DMS153 (cell line): ENCODE results near the gene RNASE8.
"Not testable (repeated sequence)": the region's sequence is repeated elsewhere in the genome, so short reads cannot be mapped to it uniquely, and the experiment has no call there.

ENCODE experiments used
- DNase-seq: peaks from one replicate; lab custom pipeline; 2025; lab: John Stamatoyannopoulos, UW

The RNASE8 gene

DNA sequence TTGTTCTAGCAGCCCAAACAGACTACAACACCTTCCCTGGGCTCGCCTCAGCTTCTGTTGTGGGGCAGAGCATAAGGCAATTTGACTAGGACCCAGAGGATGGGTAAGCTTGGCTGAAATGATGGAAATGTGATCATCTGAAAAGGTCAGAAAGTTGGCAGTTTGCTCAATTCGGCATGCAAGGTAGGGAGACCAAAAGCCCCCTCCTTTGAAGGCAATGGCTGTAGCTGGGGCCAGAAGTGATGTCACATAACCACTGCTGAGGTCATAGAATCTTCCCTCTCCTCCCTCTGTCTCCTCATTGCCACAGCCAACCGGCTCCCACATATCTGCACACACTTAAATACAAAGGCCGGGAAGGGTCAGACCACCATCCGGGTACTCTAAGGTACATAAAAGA lies 27.7 kb upstream of the RNASE8 start, which contains the start of gene TPPP2:
Gene TPPP2, plus strand, starts transcription at position 301 of the 400 bp plus-strand sequence. CDS start 365 bp downstream, outside the sequence.
- DNase-seq: no peak

DNA sequence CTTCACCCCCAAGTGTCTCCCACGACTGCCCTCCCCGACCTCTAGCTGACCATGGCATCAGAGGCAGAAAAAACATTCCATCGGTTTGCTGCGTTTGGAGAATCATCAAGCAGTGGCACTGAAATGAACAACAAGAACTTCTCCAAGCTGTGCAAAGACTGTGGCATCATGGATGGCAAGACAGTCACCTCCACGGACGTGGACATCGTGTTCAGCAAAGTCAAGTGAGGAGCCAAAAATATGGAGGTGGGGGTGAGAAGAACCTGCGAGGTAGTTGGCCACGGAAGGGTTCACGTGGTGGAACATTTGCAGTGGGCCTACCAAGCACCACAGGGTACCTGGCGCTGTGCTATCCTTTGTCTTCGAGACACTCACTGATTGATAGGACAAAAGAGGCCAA lies 27.1 kb upstream of the RNASE8 start:
- DNase-seq: no peak

DNA sequence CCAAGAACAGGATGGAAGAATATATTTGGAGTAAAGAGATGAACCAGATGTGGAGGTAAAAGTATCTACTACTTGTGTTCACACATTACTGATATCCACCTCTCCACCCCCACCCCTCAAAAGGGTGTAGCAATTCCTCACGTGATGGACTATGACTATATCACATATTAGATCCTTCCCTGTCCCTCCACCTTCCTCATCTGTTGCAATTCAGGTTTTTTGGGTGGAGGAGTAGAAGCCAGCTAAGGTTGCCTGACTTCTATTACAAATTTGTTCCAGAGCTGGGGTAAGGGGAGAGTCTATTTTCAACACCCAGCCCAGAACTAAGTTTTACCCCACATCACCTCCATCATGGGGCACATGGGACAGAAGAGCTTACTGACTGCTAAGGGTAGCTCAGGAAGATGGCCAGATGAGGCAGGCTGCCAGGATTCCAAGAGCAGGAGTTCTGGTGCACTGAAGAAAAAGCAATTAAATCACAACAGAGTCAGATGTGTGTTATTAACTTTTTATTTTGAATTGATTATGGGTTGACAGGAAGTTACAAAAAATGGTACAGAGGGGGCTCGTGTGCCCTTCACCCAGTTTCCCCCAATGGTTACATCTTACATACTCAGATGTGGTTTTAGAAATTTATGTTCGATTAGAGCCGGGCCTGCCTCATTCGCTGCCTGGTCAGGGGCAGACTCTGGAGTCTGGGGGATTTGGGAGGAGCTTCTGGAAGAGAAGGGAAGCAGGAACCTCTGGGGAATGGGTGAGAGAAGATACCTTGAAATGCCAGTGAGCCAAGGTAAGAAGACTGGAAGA lies 25.1 kb upstream of the RNASE8 start:
- DNase-seq: no peak

DNA sequence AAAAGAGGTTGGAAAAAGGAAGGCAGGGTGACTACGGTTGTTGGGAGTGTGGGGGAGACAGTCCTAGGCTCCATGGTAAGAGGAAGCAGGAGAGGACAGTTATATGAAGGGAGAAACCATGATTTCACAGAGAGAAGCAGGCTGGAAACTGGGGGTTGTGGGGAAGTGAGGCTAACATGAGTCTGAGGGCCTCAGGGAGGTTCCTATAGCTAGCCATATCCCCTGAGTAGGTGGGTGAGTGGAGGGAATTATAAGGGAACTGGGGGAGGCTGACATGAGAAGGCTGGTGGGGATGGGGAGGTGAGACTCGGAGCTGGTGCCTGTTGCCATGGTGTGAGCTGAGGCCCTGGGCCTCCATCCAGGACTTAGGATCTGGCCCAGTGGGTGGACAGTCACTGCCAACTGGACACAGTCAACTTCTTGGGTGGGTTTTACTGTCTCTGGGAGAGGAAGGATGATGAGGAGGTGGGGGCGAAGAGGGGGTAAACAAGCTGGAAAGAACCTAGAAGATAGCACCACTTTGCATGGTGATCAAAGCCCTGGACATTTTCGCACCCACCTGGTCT lies 24.4 kb upstream of the RNASE8 start:
- no peak for DNase-seq

DNA sequence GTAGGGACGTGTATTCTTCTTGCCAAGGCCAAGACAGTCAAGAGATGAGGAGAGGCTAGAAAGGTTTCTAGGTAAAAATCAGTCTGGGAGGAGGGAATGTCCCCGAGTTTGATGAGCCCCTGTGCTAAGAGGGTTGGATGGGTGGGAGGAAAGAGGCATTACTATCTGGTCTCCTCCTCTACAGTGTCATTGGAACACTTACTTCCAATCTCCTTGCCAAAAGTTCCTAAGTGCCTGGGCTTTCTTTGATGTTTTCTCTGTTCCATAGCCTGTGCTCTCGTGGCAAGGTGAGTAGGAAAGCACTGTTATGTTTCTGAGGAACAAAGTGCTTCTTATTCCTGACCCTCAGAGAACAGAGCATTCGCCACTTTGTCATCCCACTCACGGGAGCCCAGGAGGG lies 22.9 kb upstream of the RNASE8 start, which contains the start of gene RNASE13:
Gene RNASE13, minus strand, starts transcription at position 101 of the 400 bp plus-strand sequence. CDS start 519 bp downstream, outside the sequence.
- DNase-seq: no peak

DNA sequence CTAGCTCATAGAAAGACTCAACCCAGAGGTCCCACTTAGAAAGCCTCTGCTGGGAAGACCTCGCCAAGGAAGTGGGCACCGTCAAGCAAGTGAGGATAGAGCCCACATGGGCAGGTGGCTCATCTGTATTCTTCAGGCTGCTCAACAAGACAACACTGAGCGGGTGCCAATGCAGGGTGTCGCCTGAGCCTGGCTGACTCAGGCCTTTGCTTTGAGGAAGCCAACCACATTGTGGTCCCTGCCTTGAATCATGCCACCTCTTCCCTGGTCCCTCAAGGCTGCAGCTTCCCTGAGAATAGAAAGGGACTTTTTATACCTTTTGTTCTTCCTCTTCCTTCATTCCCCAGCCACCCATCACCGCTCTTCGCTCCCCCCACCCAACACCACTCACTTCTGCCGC lies 20.9 kb upstream of the RNASE8 start:
- no peak for DNase-seq

DNA sequence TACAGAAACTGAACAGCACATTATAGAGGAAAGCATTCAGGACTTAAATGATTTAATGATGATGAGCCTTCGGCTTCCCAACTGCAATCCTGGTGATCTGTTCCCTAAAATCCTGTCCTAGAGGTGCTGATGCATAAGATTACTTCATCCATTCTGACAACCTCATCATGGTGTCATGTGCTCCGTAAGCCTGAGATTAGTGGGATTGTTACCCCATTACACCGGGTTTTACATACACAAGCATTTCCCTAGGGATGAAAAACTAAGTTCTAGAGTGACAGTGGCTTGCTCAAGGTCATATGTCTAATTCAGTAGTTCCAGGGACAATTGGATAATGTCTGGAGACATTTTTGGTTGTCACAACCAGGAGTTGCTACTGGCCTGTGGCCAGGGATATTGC lies 20.5 kb upstream of the RNASE8 start:
- no peak for DNase-seq

DNA sequence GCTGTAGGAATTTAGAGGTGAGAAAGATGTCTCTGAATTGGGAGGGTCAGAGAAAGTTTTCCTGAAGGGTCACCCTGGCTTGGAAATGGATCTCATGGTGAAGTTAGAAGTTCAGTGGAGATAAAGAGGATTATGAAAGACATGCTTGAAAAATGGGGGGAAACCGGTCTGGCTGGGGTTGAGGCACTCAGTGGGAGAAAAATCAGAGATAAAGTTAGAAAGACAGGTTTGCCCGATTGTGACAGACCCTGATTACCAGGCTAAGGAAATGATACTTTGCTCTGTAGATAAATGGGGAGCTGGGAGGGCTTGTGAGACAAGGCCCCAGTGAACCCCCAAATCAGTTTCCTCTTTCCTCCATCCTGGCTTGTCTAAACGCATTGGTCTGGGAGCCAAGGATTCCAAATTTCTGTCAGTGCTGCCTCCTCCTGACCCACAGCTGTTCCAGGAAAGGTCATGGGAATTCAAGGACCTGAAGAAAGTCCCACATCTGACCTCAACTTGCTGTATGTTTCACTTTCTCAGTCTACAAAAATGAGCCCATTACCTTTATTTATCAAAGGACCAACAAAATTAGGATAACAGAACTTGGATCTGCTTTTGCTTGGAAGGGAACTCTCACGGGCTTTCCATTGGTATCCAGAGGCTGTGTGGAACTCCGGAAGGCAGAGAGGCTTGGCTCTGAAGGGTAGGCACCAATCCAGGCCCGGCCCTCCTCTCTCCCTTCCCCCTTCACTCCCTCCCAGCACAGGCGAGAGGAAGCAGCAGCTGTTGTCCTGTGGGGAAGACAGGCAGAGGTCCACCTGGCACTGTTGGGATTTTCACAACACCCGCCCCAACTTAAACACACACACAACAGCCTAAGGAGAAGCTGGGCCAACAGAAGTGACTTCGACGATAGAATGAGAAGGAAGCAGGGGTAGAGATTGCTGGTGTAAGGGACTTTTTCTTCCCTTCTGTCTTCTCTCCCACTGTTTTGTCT lies 18.9 kb upstream of the RNASE8 start:
- peak; percentile 36 for DNase-seq

DNA sequence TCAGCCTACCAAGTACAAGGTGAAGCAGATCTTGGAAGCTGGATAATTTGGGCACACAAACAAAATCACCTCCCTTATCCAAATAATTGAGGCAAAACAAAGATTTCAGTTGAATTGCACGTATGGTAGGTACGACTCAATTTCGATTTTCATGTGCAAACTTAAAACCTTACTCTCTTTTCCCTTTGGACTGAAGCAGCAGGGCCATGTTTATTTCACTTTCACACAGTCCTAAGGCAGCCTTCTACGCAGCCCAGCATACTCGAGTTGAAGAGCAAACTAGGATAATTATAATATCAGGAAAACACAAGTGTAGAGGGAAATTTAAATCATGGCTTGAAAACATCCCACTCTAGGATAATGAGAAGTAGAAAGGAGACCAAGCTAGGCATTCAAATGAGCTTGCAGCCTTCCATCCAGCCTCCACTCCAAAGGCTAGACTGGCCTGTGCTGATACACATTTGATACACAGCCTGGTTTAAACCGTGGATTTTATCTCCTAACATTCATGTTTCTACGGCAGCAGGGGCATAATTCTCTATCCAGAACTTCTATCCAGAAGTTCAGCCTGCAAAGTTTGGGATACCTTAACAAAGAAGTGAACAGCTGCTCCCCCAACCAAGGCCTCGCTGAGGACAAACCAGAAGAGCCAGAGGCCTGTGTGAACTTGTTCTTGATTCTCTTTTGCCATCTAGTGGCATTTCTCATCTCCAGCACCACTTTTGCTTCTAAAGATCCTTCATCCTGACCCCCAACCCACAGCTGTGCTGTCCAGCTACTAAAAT lies 17.8 kb upstream of the RNASE8 start:
- DNase-seq: peak; percentile 55

DNA sequence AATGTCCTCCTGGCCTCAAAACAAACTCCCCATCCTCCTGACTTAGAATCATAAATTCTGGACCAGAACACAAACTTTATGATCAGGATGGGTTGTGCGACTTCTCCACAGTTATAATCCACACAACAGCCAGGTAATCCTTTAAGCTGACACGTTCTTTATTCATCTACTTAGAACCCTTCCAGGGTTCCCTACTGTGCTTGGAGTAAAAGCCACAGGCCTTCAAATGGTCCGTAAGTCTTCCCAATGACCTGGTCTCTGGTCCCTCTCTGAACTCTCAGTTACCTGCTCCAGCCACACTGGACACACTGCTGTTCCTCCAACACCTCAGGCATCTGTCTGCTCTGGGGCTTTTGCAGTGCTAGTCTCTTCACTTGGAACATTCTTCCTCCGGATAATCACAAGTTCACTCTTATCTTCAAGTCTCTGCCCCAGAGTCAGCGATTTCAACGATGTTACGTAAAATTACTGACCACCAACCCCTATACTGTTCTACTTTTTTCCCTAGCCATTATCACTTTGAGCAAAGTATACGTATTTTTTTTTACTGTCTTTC lies 17.2 kb upstream of the RNASE8 start:
- no peak for DNase-seq

DNA sequence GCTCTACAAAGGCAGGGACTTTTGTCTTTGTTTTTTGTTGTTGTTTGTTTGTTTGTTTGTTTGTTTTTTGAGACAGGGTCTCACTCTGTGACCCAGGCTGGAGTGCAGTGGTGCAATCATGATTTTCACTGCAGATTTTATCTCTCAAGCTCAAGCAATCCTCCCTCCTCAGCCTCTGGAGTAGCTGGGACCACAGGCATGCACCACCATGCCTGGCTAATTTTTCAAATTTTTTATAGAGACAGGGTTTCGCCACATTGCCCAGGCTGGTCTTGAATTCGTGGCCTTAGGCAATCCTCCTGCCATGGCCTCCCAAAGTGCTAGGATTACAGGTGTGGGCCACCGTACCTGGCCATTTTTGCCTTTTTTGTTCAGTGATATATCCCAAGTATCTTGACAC lies 16.7 kb upstream of the RNASE8 start:
- DNase-seq: not testable (repeated sequence)

DNA sequence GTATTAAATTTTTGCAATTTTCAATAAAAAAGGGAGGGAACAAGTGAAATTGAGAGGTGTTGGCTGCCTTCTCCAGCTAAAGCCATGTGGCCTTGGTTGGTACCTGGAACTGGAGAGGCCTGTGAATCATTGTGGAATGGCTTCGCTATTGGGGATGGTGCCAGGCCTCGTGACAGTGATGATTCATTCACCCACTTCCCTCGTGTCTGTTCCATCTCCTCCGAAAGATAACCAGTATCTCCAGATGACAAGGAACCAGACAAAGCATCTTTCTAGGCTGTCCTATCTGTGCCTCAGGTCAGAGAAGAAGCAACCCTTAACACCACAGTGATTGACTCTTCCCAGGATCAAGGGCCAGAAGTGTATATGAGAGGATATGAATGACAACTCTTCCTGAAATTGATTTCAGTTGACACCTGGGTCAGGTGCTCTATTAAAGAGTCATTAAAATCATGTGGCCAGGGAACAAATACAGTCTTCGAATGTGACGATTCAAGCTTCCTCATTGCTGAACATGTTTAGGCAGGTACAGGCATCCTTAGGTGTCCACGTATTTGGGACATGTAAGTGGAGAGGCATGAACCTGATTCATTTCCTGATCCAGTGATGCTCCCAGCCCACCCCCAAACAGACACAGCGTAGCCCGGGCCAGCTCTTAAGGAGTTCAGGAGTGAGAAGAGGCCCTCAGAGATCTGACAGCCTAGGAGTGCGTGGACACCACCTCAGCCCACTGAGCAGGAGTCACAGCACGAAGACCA lies 15.8 kb upstream of the RNASE8 start, which contains the start of gene RNASE7:
Gene RNASE7, plus strand, starts transcription at position 687 of the 758 bp plus-strand sequence. CDS start 631 bp downstream, outside the sequence.
- peak; percentile 1 for DNase-seq

DNA sequence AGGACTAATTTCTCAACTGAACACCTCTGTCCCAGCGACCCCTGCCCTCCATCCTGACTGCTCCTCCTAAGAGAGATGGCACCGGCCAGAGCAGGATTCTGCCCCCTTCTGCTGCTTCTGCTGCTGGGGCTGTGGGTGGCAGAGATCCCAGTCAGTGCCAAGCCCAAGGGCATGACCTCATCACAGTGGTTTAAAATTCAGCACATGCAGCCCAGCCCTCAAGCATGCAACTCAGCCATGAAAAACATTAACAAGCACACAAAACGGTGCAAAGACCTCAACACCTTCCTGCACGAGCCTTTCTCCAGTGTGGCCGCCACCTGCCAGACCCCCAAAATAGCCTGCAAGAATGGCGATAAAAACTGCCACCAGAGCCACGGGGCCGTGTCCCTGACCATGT lies 14.7 kb upstream of the RNASE8 start:
- no peak for DNase-seq

DNA sequence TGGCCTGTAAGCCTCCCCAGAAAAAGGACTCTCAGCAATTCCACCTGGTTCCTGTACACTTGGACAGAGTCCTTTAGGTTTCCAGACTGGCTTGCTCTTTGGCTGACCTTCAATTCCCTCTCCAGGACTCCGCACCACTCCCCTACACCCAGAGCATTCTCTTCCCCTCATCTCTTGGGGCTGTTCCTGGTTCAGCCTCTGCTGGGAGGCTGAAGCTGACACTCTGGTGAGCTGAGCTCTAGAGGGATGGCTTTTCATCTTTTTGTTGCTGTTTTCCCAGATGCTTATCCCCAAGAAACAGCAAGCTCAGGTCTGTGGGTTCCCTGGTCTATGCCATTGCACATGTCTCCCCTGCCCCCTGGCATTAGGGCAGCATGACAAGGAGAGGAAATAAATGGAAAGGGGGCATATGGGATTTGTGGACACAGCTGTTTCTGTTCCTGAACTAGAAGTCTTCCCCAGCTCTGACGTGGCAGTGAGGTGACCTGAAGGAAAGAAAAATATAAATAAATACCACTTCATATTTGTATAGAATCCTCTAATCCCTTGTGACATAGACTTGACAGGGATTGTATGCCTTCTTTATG lies 14.1 kb upstream of the RNASE8 start:
- peak; percentile 2 for DNase-seq

DNA sequence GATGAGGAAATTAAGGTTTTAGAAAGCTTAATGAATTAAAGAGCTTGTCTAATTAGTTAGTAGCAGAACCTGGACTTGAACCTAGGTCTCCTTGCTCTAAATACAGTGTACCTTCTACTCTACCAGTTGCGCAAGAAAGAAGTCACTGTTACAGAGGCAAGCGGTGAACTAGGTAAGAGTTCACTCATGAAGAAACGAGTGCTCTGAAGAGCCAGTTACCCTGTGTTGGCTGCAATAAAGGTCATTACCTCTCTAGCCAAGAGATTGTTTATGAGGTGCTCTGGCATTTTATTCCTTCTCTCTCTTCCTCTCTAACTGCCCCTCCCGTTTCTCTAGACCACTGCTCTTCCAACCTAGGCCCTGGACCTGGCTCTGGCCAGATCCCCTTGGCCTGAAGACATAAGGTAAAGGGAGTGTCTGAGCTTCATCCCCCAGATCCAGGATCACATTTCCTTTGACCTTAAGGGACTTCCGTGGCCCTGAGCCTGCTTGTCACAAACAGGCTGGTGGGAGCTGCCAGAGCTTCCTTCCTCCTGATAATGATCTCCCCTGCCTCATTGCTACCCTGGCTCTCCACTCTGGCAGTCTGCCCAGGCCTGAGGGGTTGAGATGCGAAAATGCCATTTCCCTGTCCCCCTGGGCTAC lies 13.5 kb upstream of the RNASE8 start:
- peak; percentile 20 for DNase-seq

DNA sequence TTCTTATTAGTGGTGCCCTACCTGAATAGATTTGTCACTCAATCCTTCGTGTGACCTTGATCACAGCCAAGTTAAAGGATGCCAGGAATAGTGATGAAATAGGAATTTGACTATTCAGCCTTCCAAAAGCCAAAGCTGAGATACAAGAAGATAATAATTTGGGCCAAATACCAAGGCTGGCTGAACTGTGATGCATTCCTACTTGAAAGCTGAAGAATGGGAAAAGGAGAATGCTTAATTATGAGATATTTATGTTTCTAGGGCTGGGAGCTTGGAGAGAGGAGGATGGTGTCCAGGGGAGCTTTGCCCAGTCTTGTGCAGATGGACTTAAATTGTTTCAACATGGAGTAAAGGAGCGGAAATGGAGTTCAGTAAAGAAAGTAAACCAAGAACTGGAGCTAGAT lies 10.2 kb upstream of the RNASE8 start:
- DNase-seq: no peak

DNA sequence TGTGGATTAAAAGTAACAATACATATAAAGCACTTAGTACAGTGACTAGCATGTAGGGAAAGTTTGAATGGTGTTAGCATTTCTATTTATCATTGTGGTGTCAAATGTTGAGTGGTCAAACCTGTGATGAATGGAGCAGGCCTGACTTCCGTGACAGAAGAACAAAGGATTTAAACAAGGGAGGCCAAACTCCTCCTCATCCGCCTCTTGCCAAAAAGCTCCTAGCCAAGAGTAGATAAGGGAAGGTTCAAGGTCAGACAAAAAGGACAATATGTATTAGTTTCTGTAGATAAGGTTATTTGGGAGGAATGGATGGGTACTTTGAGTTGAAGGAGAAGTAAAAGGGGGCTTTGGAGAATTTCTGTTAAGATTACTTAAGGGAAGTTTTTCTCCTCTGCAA lies 9.0 kb upstream of the RNASE8 start:
- DNase-seq: no peak

DNA sequence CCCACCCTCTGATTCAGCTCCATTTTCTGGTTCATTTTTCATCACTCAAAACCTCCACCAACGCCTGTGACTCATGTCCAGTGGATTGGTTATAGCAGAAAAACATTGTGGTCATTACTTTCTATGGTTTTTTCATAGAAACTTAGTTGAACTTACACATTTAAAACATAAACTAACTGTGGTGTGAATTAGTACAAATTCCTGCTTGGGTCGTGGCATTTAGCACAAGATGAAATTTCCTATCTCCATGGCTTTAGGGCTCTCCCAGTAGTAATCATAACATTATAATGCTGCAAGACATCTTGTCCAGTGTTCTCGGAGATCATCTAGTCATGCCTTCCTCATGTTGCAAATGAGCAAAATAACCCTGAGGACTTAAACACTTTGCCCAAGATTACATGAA lies 8.3 kb upstream of the RNASE8 start:
- no peak for DNase-seq

DNA sequence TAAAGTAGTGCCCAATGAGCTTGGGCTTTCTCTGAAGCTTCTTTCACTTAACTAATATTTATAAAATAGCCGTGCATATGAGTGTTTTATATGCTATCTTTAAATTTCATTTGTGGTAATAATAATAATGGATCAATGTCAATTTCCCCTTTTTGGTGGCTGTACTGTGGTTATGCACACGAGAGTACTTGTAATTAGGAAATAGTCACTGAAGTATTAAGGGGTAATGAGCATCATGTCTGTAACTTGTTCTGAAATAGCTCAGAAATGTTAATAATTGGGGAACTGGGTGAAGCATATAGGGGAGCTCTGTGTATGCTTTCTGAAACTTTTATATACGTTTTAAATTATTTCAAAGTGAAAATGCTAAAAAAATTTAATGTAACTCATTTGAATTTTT lies 7.0 kb upstream of the RNASE8 start:
- no peak for DNase-seq
